H9 (cell line): ENCODE results near the gene CDC5L. TPM values are rescaled to one million over a fixed set of nuclear protein-coding genes. Genes with fewer than 3 reads are reported as not detected.

Experiments
- DNase-seq: peaks from one replicate; pipeline ENCODE4 v3.0.0-alpha.2; 2017
- H2AFZ ChIP-seq: one replicate; pipeline ENCODE4 v1.6.1; 2013; ENCODE audit warnings: mild to moderate bottlenecking, low read length, control low read depth, moderate library complexity
- H2AK5ac ChIP-seq: 2 replicates; pipeline ENCODE4 v1.6.1; 2013; ENCODE audit warnings: low read length, control low read depth, mixed read lengths; ENCODE audit not compliant: insufficient read length
- H2BK120ac ChIP-seq: one replicate; pipeline ENCODE4 v1.6.1; 2013; ENCODE audit warnings: low read depth, mild to moderate bottlenecking, low read length, control low read depth, inconsistent platforms; ENCODE audit not compliant: poor library complexity, severe bottlenecking
- H2BK12ac ChIP-seq: 2 replicates; pipeline ENCODE4 v1.6.1; 2013; ENCODE audit warnings: low read length, control low read depth, mixed read lengths, low read depth; ENCODE audit not compliant: insufficient read length
- H2BK15ac ChIP-seq: 2 replicates; pipeline ENCODE4 v1.6.1; 2013; ENCODE audit warnings: low read depth, low read length, control low read depth
- H2BK20ac ChIP-seq: one replicate; pipeline ENCODE4 v1.6.1; 2013; ENCODE audit warnings: low read depth, mild to moderate bottlenecking, low read length, control low read depth, inconsistent platforms; ENCODE audit not compliant: poor library complexity, severe bottlenecking
- H2BK5ac ChIP-seq: 2 replicates; pipeline ENCODE4 v1.6.1; 2013; ENCODE audit warnings: low read length, control low read depth, mixed read lengths; ENCODE audit not compliant: insufficient read length
- H3K14ac ChIP-seq: 2 replicates; pipeline ENCODE4 v1.6.1; 2013; ENCODE audit warnings: low read length, control low read depth; ENCODE audit not compliant: insufficient read depth
- H3K18ac ChIP-seq: 2 replicates; pipeline ENCODE4 v1.6.1; 2013; ENCODE audit warnings: low read depth, mild to moderate bottlenecking, mixed read lengths, low read length, control low read depth; ENCODE audit not compliant: insufficient read length
- H3K23ac ChIP-seq: 2 replicates; pipeline ENCODE4 v1.6.1; 2013; ENCODE audit warnings: low read length, control low read depth, mixed read lengths, low read depth; ENCODE audit not compliant: insufficient read length
- H3K23me2 ChIP-seq: 2 replicates; pipeline ENCODE4 v1.6.1; 2013; ENCODE audit warnings: low read depth, mild to moderate bottlenecking, mixed read lengths, low read length, control low read depth; ENCODE audit not compliant: insufficient read length, poor library complexity, severe bottlenecking
- H3K27ac ChIP-seq: 2 replicates; pipeline ENCODE4 v1.5.1; 2013; ENCODE audit warnings: low read length, control low read depth, mixed read lengths, low read depth; ENCODE audit not compliant: insufficient read length
- H3K27me3 ChIP-seq: 2 replicates; pipeline ENCODE4 v1.6.1; 2013; ENCODE audit warnings: low read length, control low read depth, inconsistent platforms; ENCODE audit not compliant: insufficient read depth
- H3K4ac ChIP-seq: 2 replicates; pipeline ENCODE4 v1.6.1; 2013; ENCODE audit warnings: low read depth, mild to moderate bottlenecking, control low read depth, inconsistent platforms, low read length, moderate library complexity
- H3K4me1 ChIP-seq: 2 replicates; pipeline ENCODE4 v1.6.1; 2013; ENCODE audit warnings: low read length, control low read depth, inconsistent platforms; ENCODE audit not compliant: insufficient read depth
- H3K4me2 ChIP-seq: 2 replicates; pipeline ENCODE4 v1.6.1; 2013; ENCODE audit warnings: low read length, control low read depth, mixed read lengths; ENCODE audit not compliant: insufficient read length, insufficient read depth
- H3K56ac ChIP-seq: 2 replicates; pipeline ENCODE4 v1.6.1; 2013; ENCODE audit warnings: low read depth, mild to moderate bottlenecking, mixed read lengths, low read length, control low read depth; ENCODE audit not compliant: insufficient read length
- H3K79me1 ChIP-seq: 2 replicates; pipeline ENCODE4 v1.6.1; 2013; ENCODE audit warnings: low read depth, mild to moderate bottlenecking, moderate library complexity, low read length, control low read depth, inconsistent platforms; ENCODE audit not compliant: insufficient read depth, poor library complexity, severe bottlenecking
- H3K79me2 ChIP-seq: 2 replicates; pipeline ENCODE4 v1.6.1; 2013; ENCODE audit warnings: low read length, control low read depth, inconsistent platforms; ENCODE audit not compliant: insufficient read depth
- H3K9ac ChIP-seq: 2 replicates; pipeline ENCODE4 v1.6.1; 2013; ENCODE audit warnings: low read length, control low read depth, mixed read lengths; ENCODE audit not compliant: insufficient read length; ENCODE audit errors: extremely low read depth
- H3K9me3 ChIP-seq: one replicate; pipeline ENCODE4 v1.6.1; 2013; ENCODE audit warnings: low read depth, low read length, inconsistent platforms; ENCODE audit not compliant: control insufficient read depth
- H3T11ph ChIP-seq: one replicate; pipeline ENCODE4 v1.6.1; 2013; ENCODE audit warnings: mild to moderate bottlenecking, low read length, control low read depth, inconsistent platforms
- H4K20me1 ChIP-seq: one replicate; pipeline ENCODE4 v1.6.1; 2013; ENCODE audit not compliant: control insufficient read depth, insufficient read length, insufficient read depth
- H4K5ac ChIP-seq: 2 replicates; pipeline ENCODE4 v1.6.1; 2013; ENCODE audit warnings: low read depth, mild to moderate bottlenecking, mixed read lengths, low read length, control low read depth; ENCODE audit not compliant: insufficient read length
- H4K8ac ChIP-seq: replicated peaks from 2 replicates; pipeline ENCODE4 v1.6.1; 2013; ENCODE audit warnings: low read length, control low read depth, mixed read lengths, low read depth; ENCODE audit not compliant: insufficient read length
- H4K91ac ChIP-seq: 2 replicates; pipeline ENCODE4 v1.6.1; 2013; ENCODE audit warnings: low read depth, mild to moderate bottlenecking, moderate library complexity, mixed read lengths, low read length, control low read depth; ENCODE audit not compliant: insufficient read length
- H3K27ac Mint-ChIP-seq, 3 experiments: 2 replicates in 2 of 3; 3 replicates in 1 of 3; pipeline ENCODE4 v1.8.0; 2020 to 2021; ENCODE audit warnings: mixed read lengths in 3 of 3, mild to moderate bottlenecking in 1 of 3, moderate library complexity in 1 of 3
- H3K27me3 Mint-ChIP-seq: 2 replicates; pipeline ENCODE4 v1.8.0; 2021; ENCODE audit warnings: low read depth, mild to moderate bottlenecking, moderate library complexity, mixed read lengths
- H3K36me3 Mint-ChIP-seq, 3 experiments: 2 replicates in 2 of 3; 3 replicates in 1 of 3; pipeline ENCODE4 v1.8.0; 2020 to 2021; ENCODE audit warnings: low read depth in 3 of 3, mixed read lengths in 3 of 3; ENCODE audit not compliant: insufficient read depth in 1 of 3
- H3K4me1 Mint-ChIP-seq, 2 experiments: 2 replicates each; pipeline ENCODE4 v1.8.0; 2020; ENCODE audit warnings: mixed read lengths in 2 of 2
- H3K4me3 Mint-ChIP-seq, 2 experiments: 2 replicates in 1 of 2; 3 replicates in 1 of 2; pipeline ENCODE4 v1.8.0; 2020 to 2021; ENCODE audit warnings: mild to moderate bottlenecking in 2 of 2, mixed read lengths in 2 of 2, moderate library complexity in 1 of 2
- H3K9me3 Mint-ChIP-seq, 2 experiments: 2 replicates in 1 of 2; 3 replicates in 1 of 2; pipeline ENCODE4 v1.8.0; 2020; ENCODE audit warnings: mild to moderate bottlenecking in 2 of 2, mixed read lengths in 2 of 2, moderate library complexity in 1 of 2
- CTCF ChIP-seq: fragments of 200-600 bp; sonication (generic); conservative IDR thresholded peaks from 3 replicates; pipeline ENCODE4 v1.8.0; 2021; ENCODE audit warnings: antibody characterized with exemption, mild to moderate bottlenecking
- WGBS: extraction: QIAGEN DNeasy Blood & Tissue Kit; methylation state at CpG from one replicate; pipeline ENCODE4 v1.1.7; 2013; ENCODE audit warnings: missing lambda C conversion rate, low lambda C conversion rate, mixed read lengths; ENCODE audit not compliant: insufficient read length; ENCODE audit errors: extremely low coverage; 5-methylcytosine and 5-hydroxymethylcytosine counted together
- total RNA-seq: library from RNA; stranded (reverse); gene quantifications from 2 replicates; pipeline ENCODE4 v1.2.1, GENCODE V29; 2021

The CDC5L gene
- total RNA-seq, 1 experiment from 2014 or later = 34.3 TPM

DNA sequence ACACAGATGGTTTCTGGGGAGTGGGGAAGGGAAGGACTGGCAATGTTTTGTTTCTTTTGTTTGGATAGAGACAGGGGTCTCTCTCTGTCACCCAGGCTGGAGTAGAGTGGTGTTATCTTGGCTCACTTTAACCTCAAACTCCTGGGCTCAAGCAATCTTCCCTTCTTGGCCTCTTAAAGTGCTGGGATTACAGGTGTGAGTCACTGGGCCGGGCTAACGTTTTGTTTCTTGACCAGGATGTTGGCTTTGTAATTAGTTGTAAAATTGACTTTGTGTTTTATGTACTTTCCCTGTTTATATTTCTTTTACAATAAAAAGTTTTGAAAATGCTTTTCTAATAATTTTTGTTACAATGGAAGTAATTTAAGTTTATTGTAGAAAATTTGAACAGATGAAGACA is 34.2 kb upstream of the CDC5L start:
- Mint-ChIP-seq H3K9me3 (no peaks in the 10 kb centered on the region), H3K27ac (no peak overlapping the region), H3K4me1 (peaks cover 11 to 12% of the 10 kb centered on the region in 2 experiments), H3K36me3 (no peaks in the 10 kb centered on the region), H3K27me3 (peaks cover 5% of the 10 kb centered on the region; the same call in 1 of the 2 replicates), H3K4me3 (no peak overlapping the region)
- Histone ChIP-seq H3K27me3 (no peaks in the 10 kb centered on the region), H3K79me1 (no peaks in the 10 kb centered on the region), H3K79me2 (no peaks in the 10 kb centered on the region), H3K9ac (no peak overlapping the region), H3K23me2 (no peaks in the 10 kb centered on the region), H2BK5ac (no peak overlapping the region), H3K4me2 (no peak overlapping the region), H3K14ac (no peak overlapping the region), H2AFZ (no peak overlapping the region), H3K23ac (no peak overlapping the region), H4K8ac (no peak overlapping the region), H2BK120ac (no peak overlapping the region), H4K5ac (no peak overlapping the region), H3K9me3 (no peaks in the 10 kb centered on the region), H2BK15ac (no peak overlapping the region), H3T11ph (no peak overlapping the region), H2AK5ac (no peak overlapping the region), H4K20me1 (no peaks in the 10 kb centered on the region), H4K91ac (no peak overlapping the region), H3K56ac (no peak overlapping the region), H2BK20ac (no peak overlapping the region), H3K18ac (no peak overlapping the region), H3K4me1 (0 out of 2 replicates have a peak, but pooled peaks cover 4% of the 10 kb centered on the region), H3K27ac (no peak overlapping the region), H3K4ac (no peak overlapping the region), H2BK12ac (no peak overlapping the region)
- WGBS = no CpG with 5 or more reads among the region's 2 CpGs
- DNase-seq = no peak
- no peak for TF ChIP-seq CTCF
